Right ventricle myocardium inferior (tissue), 1 donor: ENCODE results near the gene WNT9B. TPM values are rescaled to one million over a fixed set of nuclear protein-coding genes. Genes with fewer than 3 reads are reported as not detected.
"Not testable (repeated sequence)": the region's sequence is repeated elsewhere in the genome, so short reads cannot be mapped to it uniquely, and the experiment has no call there.

ENCODE experiments used
- ATAC-seq: fragments of 200-7000 bp; cut with Tn5 transposase; one replicate; pipeline ENCODE4 v1.9.1; 2020; ENCODE audit warnings: mild to moderate bottlenecking, moderate library complexity
- DNase-seq: peaks from one replicate; pipeline ENCODE4 v3.0.0; 2021; ENCODE audit errors: missing footprints
- intact Hi-C: fragments of 100-400 bp; cut with DNase I; formaldehyde crosslinking; loops from one replicate; pipeline ENCODE4 v1.11.0; 2022
- total RNA-seq: library from RNA; stranded (reverse); fragmentation: NEBNext Ultra II Directional; extraction: Animal tissue kit (Norgen Biotek cat#: 25700); gene quantifications from one replicate; pipeline ENCODE4 v1.2.1, GENCODE V29; 2021
- donor health status: DM: no; HTN: yes; CAD: no; lungs with severe emphysema.

Gene WNT9B
- total RNA-seq, 1 donor from 2014 or later, result not detected

DNA sequence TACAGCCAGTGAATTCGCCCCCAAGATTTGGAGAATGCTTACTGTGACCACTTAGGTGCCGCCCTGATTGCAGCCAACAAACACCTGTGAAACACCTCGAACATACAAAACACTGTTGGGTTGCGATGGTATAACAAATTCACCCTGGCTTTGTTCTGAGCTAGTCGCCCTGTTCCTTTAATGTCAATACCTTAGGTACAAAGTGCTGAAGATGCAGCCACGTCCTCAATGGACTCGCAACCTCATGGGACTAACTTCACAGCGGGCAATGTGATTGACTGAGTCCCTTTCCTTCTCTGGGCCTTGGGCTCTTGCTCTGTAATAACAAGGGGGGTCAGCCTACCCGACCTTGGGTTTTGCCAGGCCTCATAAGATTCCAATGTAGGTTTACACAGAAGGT is 42.6 kb downstream of the WNT9B start:
- intact Hi-C loops, result no loop called here
- ATAC-seq (no peak), DNase-seq (no peak)

- DNase-seq (no peak), ATAC-seq (peak; percentile 29)
- intact Hi-C loops, result no loop called here
These were observed 43.2 kb downstream of the WNT9B start for GRCh38 chr17:46894476-46895151.

DNA sequence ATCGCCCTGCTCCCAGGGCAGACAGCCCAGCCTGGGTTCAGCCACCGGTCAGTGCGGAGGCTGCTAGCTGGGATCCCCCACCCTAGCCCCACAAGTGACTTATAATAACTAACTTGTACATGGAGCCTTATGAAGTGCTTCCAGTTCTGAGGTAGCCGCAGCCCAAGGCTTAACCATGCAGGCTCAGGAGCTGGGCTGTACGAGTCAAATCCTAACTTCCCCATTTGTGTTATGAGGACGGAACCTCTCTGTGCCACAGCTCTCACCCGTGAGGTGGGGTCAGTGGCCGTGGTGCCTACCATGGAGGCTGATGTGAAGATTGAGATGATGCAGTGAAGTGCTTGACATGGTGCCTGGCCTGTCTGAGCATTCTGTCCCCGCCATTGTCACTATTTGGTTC is 43.8 kb downstream of the WNT9B start:
- ATAC-seq (no peak), DNase-seq (no peak)
- intact Hi-C loops, result no loop called here

GRCh38 chr17:46896991-46897390 is 45.6 kb downstream of the WNT9B start:
- ATAC-seq, result no peak
- no peak for DNase-seq
- intact Hi-C loops, result no loop called here

DNA sequence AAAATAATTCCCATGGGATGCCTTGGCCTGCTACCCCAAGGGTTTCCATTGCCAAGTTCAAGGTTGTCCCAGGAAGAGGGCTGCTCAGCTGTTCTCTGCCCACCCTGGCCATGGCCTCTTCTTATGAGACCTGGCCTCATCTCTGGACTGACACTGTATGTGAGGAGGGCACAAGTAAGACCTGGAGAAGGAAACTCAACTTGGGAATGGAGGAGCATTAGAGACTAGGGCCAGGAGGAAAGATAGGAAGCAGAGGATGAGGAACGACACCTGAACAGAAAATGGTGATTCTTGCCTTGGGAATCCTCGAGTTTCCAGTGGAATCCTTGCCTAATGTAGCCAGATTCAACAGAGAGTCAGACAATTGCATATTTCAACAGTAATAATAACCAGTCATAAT is 47.0 kb downstream of the WNT9B start:
- DNase-seq, result no peak
- no peak for ATAC-seq
- intact Hi-C loops, result no loop called here

- intact Hi-C loops, result no loop called here
- DNase-seq (no peak), ATAC-seq (no peak)
These were observed 47.5 kb downstream of the WNT9B start for GRCh38 chr17:46898860-46899259.

DNA sequence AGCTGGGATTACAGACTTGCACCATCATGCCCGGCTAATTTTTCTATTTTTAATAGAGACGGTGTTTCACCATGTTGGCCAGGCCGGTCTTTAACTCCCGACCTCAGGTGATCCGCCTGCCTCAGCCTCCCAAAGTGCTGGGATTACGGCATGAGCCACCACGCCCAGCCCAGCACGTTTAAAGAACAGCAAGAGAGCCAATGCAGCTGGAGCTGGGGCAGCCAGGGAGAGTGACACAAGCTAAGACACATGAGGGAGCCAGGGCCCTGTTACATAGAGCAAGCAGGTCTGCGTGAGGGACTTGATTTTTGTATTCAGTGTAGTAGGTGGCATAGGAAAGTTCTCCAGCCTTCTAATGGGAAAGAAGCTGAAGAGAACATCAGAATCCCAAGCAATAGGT is 49.9 kb downstream of the WNT9B start:
- DNase-seq (no peak), ATAC-seq (no peak)
- intact Hi-C loops, result no loop called here

GRCh38 chr17:46903762-46904672 is 52.6 kb downstream of the WNT9B start:
- DNase-seq (no peak), ATAC-seq (no peak)
- intact Hi-C loops, result no loop called here

- ATAC-seq, result no peak
- no peak for DNase-seq
- intact Hi-C loops, result no loop called here
These were observed 56.8 kb downstream of the WNT9B start for GRCh38 chr17:46908068-46908737.

- no peak for ATAC-seq
- no peak for DNase-seq
- intact Hi-C loops, result no loop called here
These were observed 59.0 kb downstream of the WNT9B start for GRCh38 chr17:46910179-46910927.

- DNase-seq (no peak), ATAC-seq (peak; percentile 48)
- intact Hi-C loops, result no loop called here
These were observed 59.9 kb downstream of the WNT9B start for GRCh38 chr17:46911311-46911710.

DNA sequence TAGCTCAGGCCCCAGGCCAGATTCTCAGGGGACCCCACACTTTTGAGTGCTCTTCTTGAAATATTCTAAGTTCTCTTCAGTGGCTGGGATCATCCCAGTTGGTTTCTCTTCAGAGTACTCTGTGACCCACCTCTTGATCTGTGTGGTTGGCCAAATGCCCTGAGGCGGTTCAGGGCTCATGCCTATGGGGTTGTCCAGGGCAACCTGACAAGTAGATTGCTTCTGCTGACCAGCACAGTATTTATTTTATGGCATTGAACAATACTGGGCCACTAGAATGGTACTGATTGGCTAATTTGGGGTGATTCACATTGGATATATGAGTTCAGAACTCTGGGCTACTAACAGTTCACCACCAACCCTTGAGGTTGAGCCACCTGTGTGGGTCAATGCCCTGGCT is 64.2 kb downstream of the WNT9B start:
- DNase-seq (no peak), ATAC-seq (no peak)
- intact Hi-C loops, result no loop called here

- DNase-seq (no peak), ATAC-seq (no peak)
- intact Hi-C loops, result no loop called here
These were observed 64.8 kb downstream of the WNT9B start for GRCh38 chr17:46916211-46916610.

DNA sequence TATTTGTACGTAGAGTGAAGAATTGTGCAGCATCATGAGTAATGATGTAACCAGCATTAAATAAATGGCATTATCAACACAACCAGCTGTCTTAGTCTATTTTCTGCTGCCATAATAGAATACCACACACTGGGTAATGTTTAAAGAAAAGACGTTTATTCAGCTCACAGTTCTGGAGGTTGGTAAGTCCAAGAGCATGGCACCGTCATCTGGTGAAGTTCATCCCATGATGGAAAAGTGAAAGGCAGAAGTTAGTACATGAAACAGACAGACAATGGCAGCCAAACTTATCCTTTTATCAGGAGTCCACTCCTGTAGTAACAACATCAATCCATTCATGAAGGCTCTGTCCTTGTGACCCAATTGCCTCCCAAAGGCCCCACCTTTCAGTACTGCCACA is 65.2 kb downstream of the WNT9B start:
- ATAC-seq, result no peak
- intact Hi-C loops, result no loop called here
- no peak for DNase-seq

- DNase-seq (no peak), ATAC-seq (no peak)
- intact Hi-C loops, result no loop called here
These were observed 65.7 kb downstream of the WNT9B start for GRCh38 chr17:46917041-46917440.

- ATAC-seq (no peak), DNase-seq (no peak)
- intact Hi-C loops, result no loop called here
These were observed 66.1 kb downstream of the WNT9B start for GRCh38 chr17:46917516-46917915.

GRCh38 chr17:46921962-46922361 is 70.6 kb downstream of the WNT9B start:
- DNase-seq, intact Hi-C loops, ATAC-seq: not testable (repeated sequence)

- intact Hi-C loops, result no loop called here
- ATAC-seq (peak; percentile 6), DNase-seq (no peak)
These were observed 71.1 kb downstream of the WNT9B start for GRCh38 chr17:46922487-46922803.
